ENCODE data around the gene PPARA.

The PPARA gene

GRCh38 chr22:46146329-46146728, 4.0 kb upstream of the PPARA start:
- no peak for DNase-seq

- DNase-seq, result no peak
These were observed 3.3 kb upstream of the PPARA start for GRCh38 chr22:46147061-46147460.

- no peak for DNase-seq
These were observed 2.7 kb upstream of the PPARA start for GRCh38 chr22:46147471-46148267.

GRCh38 chr22:46148336-46148735, 2.0 kb upstream of the PPARA start:
- no peak for DNase-seq

- peak; percentile 5 for DNase-seq
These were observed 1.4 kb upstream of the PPARA start for GRCh38 chr22:46148816-46149511.

GRCh38 chr22:46149512-46150033, 753 bp upstream of the PPARA start:
- DNase-seq, result peak; percentile 51

GRCh38 chr22:46150655-46151477, 540 bp downstream of the PPARA start:
- peak; percentile 50 for DNase-seq

- DNase-seq, result no peak
These were observed 3.6 kb downstream of the PPARA start for GRCh38 chr22:46153930-46154329.

- no peak for DNase-seq
These were observed 5.7 kb downstream of the PPARA start for GRCh38 chr22:46156031-46156430.

- DNase-seq, result no peak
These were observed 8.0 kb downstream of the PPARA start for GRCh38 chr22:46158283-46158682.

GRCh38 chr22:46159212-46159611, 8.9 kb downstream of the PPARA start:
- no peak for DNase-seq

GRCh38 chr22:46159777-46160176, 9.5 kb downstream of the PPARA start:
- DNase-seq, result no peak

- no peak for DNase-seq
These were observed 12.0 kb downstream of the PPARA start for GRCh38 chr22:46162285-46162684.

GRCh38 chr22:46162771-46163556, 12.6 kb downstream of the PPARA start:
- no peak for DNase-seq

GRCh38 chr22:46163557-46163888, 13.2 kb downstream of the PPARA start:
- DNase-seq, result no peak

GRCh38 chr22:46165977-46166376, 15.7 kb downstream of the PPARA start:
- no peak for DNase-seq

- no peak for DNase-seq
These were observed 19.3 kb downstream of the PPARA start for GRCh38 chr22:46169628-46170027.

GRCh38 chr22:46171940-46172339, 21.6 kb downstream of the PPARA start:
- peak; percentile 8 for DNase-seq

GRCh38 chr22:46172522-46173110, 22.3 kb downstream of the PPARA start:
- DNase-seq, result no peak

- DNase-seq, result no peak
These were observed 22.8 kb downstream of the PPARA start for GRCh38 chr22:46173152-46173551.

- no peak for DNase-seq
These were observed 25.3 kb downstream of the PPARA start for GRCh38 chr22:46175631-46176030.

- no peak for DNase-seq
These were observed 26.2 kb downstream of the PPARA start for GRCh38 chr22:46176508-46177003.

Data from CD4-positive, alpha-beta T cell treated with Interleukin-6 for 4 hours (primary cell).